ENCODE results near the gene LPAR1. TPM values are rescaled to one million over a fixed set of nuclear protein-coding genes. Genes with fewer than 3 reads are reported as not detected.
"Not testable (repeated sequence)": the region's sequence is repeated elsewhere in the genome, so short reads cannot be mapped to it uniquely, and the experiment has no call there.

Gene LPAR1
- total and polyA plus RNA-seq, 2 donors (not counting 1 experiment from before 2014, with no cell fraction given): 222 to 240 TPM

- no peak overlapping the region for H2AFZ ChIP-seq (ENCODE audit: low read length)
- DNase-seq (ENCODE audit: low read depth in 2 of 2): no peak
- H3K9me3 ChIP-seq (ENCODE audit: control insufficient read depth, insufficient read depth, low read depth, low read length): no peaks in the 10 kb centered on the region
- H3K9ac ChIP-seq (ENCODE audit: insufficient read depth, low read length): no peak overlapping the region
- no peak overlapping the region for H3K27ac ChIP-seq (ENCODE audit: insufficient read depth, low read length)
- no peaks in the 10 kb centered on the region for H3K27me3 ChIP-seq (ENCODE audit: control insufficient read depth, insufficient read depth, low read length)
- TF ChIP-seq CTCF (conservative IDR thresholded peaks at IDR 0.05 in 1 of 2, IDR thresholded peaks at IDR 0.05 in 1 of 2; ENCODE audit: low read depth in 1 of 2, low read length in 2 of 2) (no peak), EZH2 (IDR thresholded peaks at IDR 0.05; ENCODE audit: low read length, missing control alignments) (no peak)
- H3K4me2 ChIP-seq (ENCODE audit: extremely low read depth, insufficient read depth, low read length): no peak overlapping the region
- no peaks in the 10 kb centered on the region for H4K20me1 ChIP-seq (ENCODE audit: control insufficient read depth, extremely low read depth, insufficient read depth, low read length)
- H3K79me2 ChIP-seq (ENCODE audit: control insufficient read depth, insufficient read depth, low read length): no peaks in the 10 kb centered on the region
- H3K4me3 ChIP-seq (replicated peaks in 1 of 4; ENCODE audit: control extremely low read depth in 1 of 4, insufficient read depth in 1 of 4, low read depth in 3 of 4, low read length in 4 of 4): no peak overlapping the region
- no peaks in the 10 kb centered on the region for H3K4me1 ChIP-seq (ENCODE audit: control insufficient read depth, extremely low read depth, insufficient read depth, low read length)
- no peaks in the 10 kb centered on the region for H3K36me3 ChIP-seq (ENCODE audit: control insufficient read depth, insufficient read depth, low read length)
These were observed 174.3 kb downstream of the LPAR1 start for GRCh38 chr9:110864011-110864410.

GRCh38 chr9:110861370-110862110, 176.7 kb downstream of the LPAR1 start:
- H3K36me3 ChIP-seq (ENCODE audit: control insufficient read depth, insufficient read depth, low read length); H3K4me3 ChIP-seq (replicated peaks in 1 of 4; ENCODE audit: control extremely low read depth in 1 of 4, insufficient read depth in 1 of 4, low read depth in 3 of 4, low read length in 4 of 4); H3K9ac ChIP-seq (ENCODE audit: insufficient read depth, low read length); H3K79me2 ChIP-seq (ENCODE audit: control insufficient read depth, insufficient read depth, low read length); DNase-seq (ENCODE audit: low read depth in 2 of 2); H4K20me1 ChIP-seq (ENCODE audit: control insufficient read depth, extremely low read depth, insufficient read depth, low read length); H3K27me3 ChIP-seq (ENCODE audit: control insufficient read depth, insufficient read depth, low read length); H3K27ac ChIP-seq (ENCODE audit: insufficient read depth, low read length); H3K4me1 ChIP-seq (ENCODE audit: control insufficient read depth, extremely low read depth, insufficient read depth, low read length); H3K9me3 ChIP-seq (ENCODE audit: control insufficient read depth, insufficient read depth, low read depth, low read length); H2AFZ ChIP-seq (ENCODE audit: low read length); H3K4me2 ChIP-seq (ENCODE audit: extremely low read depth, insufficient read depth, low read length): not testable (repeated sequence)

- H2AFZ ChIP-seq (ENCODE audit: low read length): no peak overlapping the region
- H3K27me3 ChIP-seq (ENCODE audit: control insufficient read depth, insufficient read depth, low read length): no peaks in the 10 kb centered on the region
- no peak overlapping the region for H3K9ac ChIP-seq (ENCODE audit: insufficient read depth, low read length)
- TF ChIP-seq EZH2 (IDR thresholded peaks at IDR 0.05; ENCODE audit: low read length, missing control alignments) (no peak), CTCF (conservative IDR thresholded peaks at IDR 0.05 in 1 of 2, IDR thresholded peaks at IDR 0.05 in 1 of 2; ENCODE audit: low read depth in 1 of 2, low read length in 2 of 2) (no peak)
- H3K4me2 ChIP-seq (ENCODE audit: extremely low read depth, insufficient read depth, low read length): no peak overlapping the region
- H3K27ac ChIP-seq (ENCODE audit: insufficient read depth, low read length): no peak overlapping the region
- no peak overlapping the region for H3K4me3 ChIP-seq (replicated peaks in 1 of 4; ENCODE audit: control extremely low read depth in 1 of 4, insufficient read depth in 1 of 4, low read depth in 3 of 4, low read length in 4 of 4)
- H3K79me2 ChIP-seq (ENCODE audit: control insufficient read depth, insufficient read depth, low read length): no peaks in the 10 kb centered on the region
- H3K4me1 ChIP-seq (ENCODE audit: control insufficient read depth, extremely low read depth, insufficient read depth, low read length): no peaks in the 10 kb centered on the region
- no peaks in the 10 kb centered on the region for H4K20me1 ChIP-seq (ENCODE audit: control insufficient read depth, extremely low read depth, insufficient read depth, low read length)
- no peaks in the 10 kb centered on the region for H3K36me3 ChIP-seq (ENCODE audit: control insufficient read depth, insufficient read depth, low read length)
- no peaks in the 10 kb centered on the region for H3K9me3 ChIP-seq (ENCODE audit: control insufficient read depth, insufficient read depth, low read depth, low read length)
- no peak for DNase-seq (ENCODE audit: low read depth in 2 of 2)
These were observed 181.5 kb downstream of the LPAR1 start for GRCh38 chr9:110856772-110857171.

Measured in fibroblast of lung (primary cell).